Dedifferentiated amniotic fluid mesenchymal stem cell (primary cell): ENCODE measurements around the gene CASP1.
"Not testable (repeated sequence)": the region's sequence is repeated elsewhere in the genome, so short reads cannot be mapped to it uniquely, and the experiment has no call there.

Experiments
- DNase-seq: peaks from one replicate; pipeline ENCODE4 v3.0.0-alpha.2; 2016; ENCODE audit errors: extremely low spot score

CASP1 gene

GRCh38 chr11:105045676-105046296 is 10.8 kb upstream of the CASP1 start:
- no peak for DNase-seq

- DNase-seq: not testable (repeated sequence)
Observed at GRCh38 chr11:105044557-105045524, 9.9 kb upstream of the CASP1 start, which contains the start of gene CARD16. Gene CARD16, minus strand, starts transcription at chr11:105045335. Its CDS starts 38 bp downstream, at chr11:105045297.

DNA sequence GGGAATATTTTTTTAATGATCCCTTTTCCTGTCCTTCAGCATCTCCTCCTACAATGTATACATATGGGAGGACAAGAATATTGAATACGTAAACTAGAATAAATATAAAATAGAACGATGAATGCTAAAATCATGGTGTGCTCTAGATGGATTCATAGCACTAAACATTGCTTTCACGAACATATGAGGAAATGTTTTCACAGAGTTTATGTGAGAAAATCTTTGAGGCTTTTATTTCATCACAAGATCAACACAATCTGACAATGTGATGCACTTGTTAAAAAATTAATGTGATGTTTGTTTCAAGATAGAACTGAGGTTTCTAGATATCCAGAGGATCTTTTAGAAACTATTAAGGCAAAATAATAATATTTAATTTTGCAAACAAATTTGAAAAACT is 7.2 kb upstream of the CASP1 start:
- DNase-seq: no peak

GRCh38 chr11:105040703-105041102 is 5.8 kb upstream of the CASP1 start:
- DNase-seq: no peak

GRCh38 chr11:105034388-105034787 is 556 bp downstream of the CASP1 start:
- not testable (repeated sequence) for DNase-seq

DNA sequence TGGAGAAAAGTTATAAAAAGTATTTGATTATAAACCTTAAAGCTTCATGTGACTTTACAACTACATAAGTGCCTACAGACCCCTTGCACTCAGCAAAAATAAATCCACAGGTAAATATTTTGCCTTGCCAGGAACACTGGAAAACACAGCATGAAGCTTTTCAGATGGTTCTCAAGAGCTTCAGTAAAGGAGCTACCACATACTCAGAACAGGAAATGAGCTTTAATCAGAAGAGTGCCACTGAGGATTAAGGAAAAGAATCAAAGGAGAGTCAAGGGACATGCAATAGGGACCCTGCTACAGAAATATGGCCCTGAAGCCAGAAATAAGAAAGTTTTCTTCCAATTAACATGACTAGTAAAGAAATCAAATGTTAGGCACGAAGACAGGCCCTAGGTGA is 1.2 kb downstream of the CASP1 start:
- no peak for DNase-seq

- DNase-seq: no peak
Observed at GRCh38 chr11:105033343-105033742, 1.6 kb downstream of the CASP1 start.

DNA sequence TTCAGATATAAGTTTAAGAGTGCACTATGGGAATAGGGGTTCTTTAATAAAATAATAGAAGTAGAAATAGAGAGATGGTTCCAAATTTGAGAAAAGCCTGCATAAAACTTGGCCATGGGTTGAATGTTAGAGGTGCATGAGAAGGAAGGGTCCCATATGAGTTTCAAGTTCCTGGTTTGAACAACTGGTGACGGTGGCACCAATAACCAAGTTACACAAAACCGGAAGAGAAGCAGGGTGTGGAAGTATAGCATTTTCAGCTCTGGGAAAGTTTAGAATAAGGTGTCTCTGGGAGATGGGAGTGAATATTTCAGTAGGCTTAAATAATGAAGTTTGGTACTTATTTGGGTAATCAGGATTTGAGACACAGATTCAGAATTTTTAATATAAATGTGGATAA is 2.4 kb downstream of the CASP1 start:
- DNase-seq: no peak

GRCh38 chr11:105027678-105028077 is 7.3 kb downstream of the CASP1 start:
- DNase-seq: no peak

GRCh38 chr11:105024394-105024793 is 10.6 kb downstream of the CASP1 start:
- no peak for DNase-seq

DNA sequence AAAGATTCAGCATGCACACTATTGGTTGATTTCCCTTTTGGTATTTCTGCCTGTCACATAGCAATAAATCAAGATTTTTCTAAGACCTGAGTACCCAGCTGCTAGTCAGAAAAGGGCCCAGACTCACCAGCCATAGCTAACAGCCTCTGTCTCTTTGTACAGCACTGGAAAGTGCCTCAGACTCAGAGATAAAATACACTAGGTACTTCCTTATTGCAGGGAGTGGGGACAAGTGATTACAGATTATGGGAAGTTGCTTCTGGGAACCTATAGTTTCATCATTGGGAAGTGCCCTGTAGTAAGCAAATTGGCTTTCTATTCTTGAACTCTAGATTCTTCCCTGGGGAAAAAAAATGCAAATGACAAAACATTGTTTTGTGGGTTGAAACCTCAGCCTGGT is 11.9 kb downstream of the CASP1 start, which contains the start of gene CASP5:
Gene CASP5, minus strand, starts transcription at position 166 of the 400 bp plus-strand sequence. Its CDS starts 32 bp downstream, at position 134.
- peak; percentile 39 for DNase-seq

GRCh38 chr11:105022527-105022926 is 12.4 kb downstream of the CASP1 start:
- DNase-seq: no peak

DNA sequence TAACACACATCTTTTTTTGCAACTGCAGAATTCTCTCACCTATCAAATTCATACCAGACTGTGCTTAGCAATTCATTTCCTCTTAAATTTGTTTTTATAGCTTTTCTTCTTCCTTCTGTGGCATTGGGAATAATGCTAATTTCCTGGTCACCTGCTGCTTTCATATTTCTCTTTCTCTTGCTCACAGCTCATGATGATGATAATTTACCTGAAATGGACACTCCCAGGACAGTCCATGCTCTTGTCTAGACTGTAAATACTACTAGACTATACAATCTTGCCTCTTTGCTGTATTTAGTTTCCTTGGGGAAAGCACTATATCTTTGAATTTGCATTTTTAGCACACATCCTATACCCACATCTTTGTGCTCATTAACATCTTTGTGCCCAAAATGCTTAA is 27.5 kb downstream of the CASP1 start:
- DNase-seq: no peak

GRCh38 chr11:105005451-105005845 is 29.5 kb downstream of the CASP1 start:
- no peak for DNase-seq

- no peak for DNase-seq
Observed at GRCh38 chr11:105004021-105004420, 30.9 kb downstream of the CASP1 start.

GRCh38 chr11:105003151-105003550 is 31.8 kb downstream of the CASP1 start:
- DNase-seq: no peak

GRCh38 chr11:105000797-105001196 is 34.1 kb downstream of the CASP1 start:
- DNase-seq: no peak

GRCh38 chr11:105000167-105000566 is 34.8 kb downstream of the CASP1 start:
- no peak for DNase-seq

- no peak for DNase-seq
Observed at GRCh38 chr11:104999721-105000120, 35.2 kb downstream of the CASP1 start.

DNA sequence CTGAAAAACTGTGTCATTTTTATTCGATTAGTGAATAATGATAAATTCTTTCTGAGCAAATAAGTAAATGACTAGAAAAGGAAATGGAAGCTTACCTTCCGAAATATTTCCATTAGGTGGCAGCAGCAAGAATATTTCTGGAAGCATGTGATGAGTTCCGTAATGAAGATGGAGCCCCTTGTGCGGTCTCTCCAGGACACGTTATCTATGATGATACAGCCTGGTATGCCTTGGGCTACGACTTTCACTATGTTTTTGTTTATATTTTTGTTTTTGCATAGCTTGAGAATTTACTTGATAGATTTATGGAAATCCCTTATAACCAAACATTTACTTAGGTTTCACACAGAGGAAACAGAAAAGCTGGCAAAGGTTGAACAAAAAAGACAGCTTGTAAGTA is 37.7 kb downstream of the CASP1 start:
- DNase-seq: no peak

- no peak for DNase-seq
Observed at GRCh38 chr11:104995001-104995408, 39.9 kb downstream of the CASP1 start.

DNA sequence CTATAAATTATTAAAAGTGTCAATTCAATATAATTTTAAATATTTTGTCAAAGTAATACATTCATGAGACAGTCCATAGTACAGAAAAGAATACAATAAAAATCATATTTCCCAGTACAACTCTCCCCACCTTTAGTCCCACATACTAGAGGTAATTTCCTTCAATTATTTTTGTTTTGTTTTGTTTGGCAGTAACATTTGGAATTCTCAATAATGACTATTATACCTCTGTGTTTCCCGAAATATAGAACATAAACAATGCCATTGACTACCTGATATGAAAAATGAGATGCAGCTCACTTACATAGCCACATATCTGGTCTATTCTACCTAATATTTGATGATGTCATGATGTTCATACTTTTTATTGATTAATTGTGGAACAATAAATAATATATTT is 42.2 kb downstream of the CASP1 start:
- DNase-seq: no peak

DNA sequence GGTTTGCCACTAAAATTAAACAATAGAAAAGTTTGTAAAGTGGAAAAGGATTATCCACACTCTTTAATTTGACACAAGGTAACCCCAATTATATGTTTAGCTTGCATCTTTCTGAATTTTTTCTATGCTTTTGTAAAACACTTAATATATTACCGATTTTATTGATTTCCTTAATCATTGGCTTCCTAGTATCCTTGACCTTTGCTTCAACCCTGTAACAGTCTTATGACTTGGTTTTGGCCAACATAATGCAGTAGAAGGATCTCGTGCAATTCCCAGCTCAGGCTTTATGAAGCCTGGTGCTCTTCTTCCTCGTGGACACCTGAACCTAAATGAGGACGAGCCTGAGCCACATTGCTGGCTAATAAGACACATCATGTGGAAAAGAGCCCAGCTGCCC is 43.0 kb downstream of the CASP1 start:
- DNase-seq: no peak
